ENCODE data around the gene SYT1.

DNA sequence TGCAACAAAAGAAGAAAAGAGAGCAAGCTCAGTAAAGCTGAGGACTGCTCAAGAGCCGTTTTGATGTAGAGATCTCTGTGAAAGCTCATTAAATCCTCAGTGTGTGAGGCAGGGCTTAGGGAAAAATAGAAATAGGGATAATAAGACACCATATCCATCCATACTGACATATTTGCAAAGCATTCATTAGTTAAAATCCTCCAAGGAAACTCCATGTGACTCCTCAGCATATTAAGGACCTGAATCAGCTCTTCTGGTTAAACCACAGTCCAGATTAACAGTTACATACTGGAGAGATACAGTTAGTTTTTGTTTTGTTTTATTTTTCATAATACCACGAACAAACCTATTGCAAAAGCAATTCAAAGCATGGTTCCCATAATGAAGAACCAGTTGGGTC, 538.0 kb downstream of the SYT1 start:
- TF ChIP-seq REST (IDR thresholded peaks at IDR 0.05; ENCODE audit: insufficient read depth in 1 of 2, low read depth in 2 of 2, low read length in 2 of 2) (no peak), TAF1 (IDR thresholded peaks at IDR 0.05; ENCODE audit: borderline replicate concordance, insufficient read depth, low read length) (no peak), POLR2AphosphoS5 (IDR thresholded peaks at IDR 0.05; ENCODE audit: low read depth, low read length) (no peak), SIN3A (IDR thresholded peaks at IDR 0.05; ENCODE audit: borderline replicate concordance, insufficient read depth, low read length) (no peak)
